WERI-Rb-1 (cell line): ENCODE results near the gene CCDC57.

ENCODE experiments used
- DNase-seq: peaks from one replicate; pipeline ENCODE4 v3.0.0-alpha.2; 2020
- H3K27ac ChIP-seq: fragments of 250-450 bp; sonication (Bioruptor Pico); 2 replicates; pipeline ENCODE4 v1.5.1; 2020; ENCODE audit warnings: mild to moderate bottlenecking, moderate library complexity
- H3K27me3 ChIP-seq: fragments of 250-450 bp; sonication (Bioruptor Pico); 2 replicates; pipeline ENCODE4 v1.5.1; 2021; ENCODE audit warnings: mild to moderate bottlenecking, low read depth, moderate library complexity; ENCODE audit not compliant: insufficient read depth, severe bottlenecking
- H3K36me3 ChIP-seq: fragments of 250-450 bp; sonication (Bioruptor Pico); 2 replicates; pipeline ENCODE4 v1.5.1; 2020; ENCODE audit warnings: mild to moderate bottlenecking, moderate library complexity
- H3K4me3 ChIP-seq: 2 replicates; pipeline ENCODE4 v1.5.1; 2011; ENCODE audit warnings: low read depth, mild to moderate bottlenecking, control low read depth, low read length
- H3K9me3 ChIP-seq: fragments of 250-450 bp; sonication (Bioruptor Pico); 2 replicates; pipeline ENCODE4 v1.5.1; 2021; ENCODE audit warnings: mild to moderate bottlenecking, moderate library complexity; ENCODE audit not compliant: severe bottlenecking
- TF ChIP-seq, protein P1 (sequence below): IDR thresholded peaks from 2 replicates; pipeline ENCODE4 v1.5.1; 2011; ENCODE audit warnings: low read depth, mild to moderate bottlenecking, control low read depth, inconsistent platforms, low read length

The CCDC57 gene

DNA sequence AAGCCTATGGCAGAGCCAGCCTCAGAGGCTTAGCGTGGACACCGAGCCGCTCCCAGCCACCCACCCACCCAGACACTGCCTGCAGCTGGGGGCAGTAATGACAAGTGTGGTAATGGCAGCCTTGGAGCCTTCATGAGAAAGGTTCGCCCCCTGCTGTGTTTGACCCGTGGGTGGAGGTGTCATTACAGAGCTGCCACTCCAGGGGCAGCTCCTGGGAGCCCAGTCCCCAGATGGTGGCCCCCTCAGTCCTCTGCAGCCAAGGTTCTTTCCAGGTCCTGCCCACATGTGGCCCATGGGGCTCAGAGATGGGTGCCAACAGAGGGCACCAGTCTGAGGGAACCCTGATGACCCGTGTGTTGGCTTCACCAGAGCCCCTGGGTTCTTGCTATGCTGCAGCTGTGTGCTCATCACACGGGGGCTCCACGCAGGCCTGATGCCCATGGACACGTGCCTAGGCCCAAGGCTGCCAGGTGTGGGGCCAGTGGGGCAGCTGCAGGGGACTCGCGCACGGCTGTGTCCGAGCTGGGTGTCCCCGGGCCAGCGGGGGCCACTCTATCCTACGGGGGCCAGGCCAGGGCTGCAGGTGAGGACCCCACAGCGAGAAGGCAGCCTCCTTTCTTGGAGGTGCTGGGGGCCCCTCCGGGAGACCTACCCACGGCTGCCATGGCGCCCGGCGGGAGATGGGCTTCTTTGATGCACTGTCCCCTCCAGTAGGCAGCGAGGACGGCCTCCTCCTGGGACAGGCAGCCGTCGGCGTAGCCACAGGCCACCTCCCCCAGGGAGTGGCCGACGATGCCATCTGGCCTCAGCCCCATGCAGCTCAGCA lies 122.7 kb downstream of the CCDC57 start:
- no peak overlapping the region for H3K4me3 ChIP-seq
- peaks cover 2% of the 10 kb centered on the region for H3K9me3 ChIP-seq
- DNase-seq = peak; percentile 23
- TF ChIP-seq, protein P1, sequence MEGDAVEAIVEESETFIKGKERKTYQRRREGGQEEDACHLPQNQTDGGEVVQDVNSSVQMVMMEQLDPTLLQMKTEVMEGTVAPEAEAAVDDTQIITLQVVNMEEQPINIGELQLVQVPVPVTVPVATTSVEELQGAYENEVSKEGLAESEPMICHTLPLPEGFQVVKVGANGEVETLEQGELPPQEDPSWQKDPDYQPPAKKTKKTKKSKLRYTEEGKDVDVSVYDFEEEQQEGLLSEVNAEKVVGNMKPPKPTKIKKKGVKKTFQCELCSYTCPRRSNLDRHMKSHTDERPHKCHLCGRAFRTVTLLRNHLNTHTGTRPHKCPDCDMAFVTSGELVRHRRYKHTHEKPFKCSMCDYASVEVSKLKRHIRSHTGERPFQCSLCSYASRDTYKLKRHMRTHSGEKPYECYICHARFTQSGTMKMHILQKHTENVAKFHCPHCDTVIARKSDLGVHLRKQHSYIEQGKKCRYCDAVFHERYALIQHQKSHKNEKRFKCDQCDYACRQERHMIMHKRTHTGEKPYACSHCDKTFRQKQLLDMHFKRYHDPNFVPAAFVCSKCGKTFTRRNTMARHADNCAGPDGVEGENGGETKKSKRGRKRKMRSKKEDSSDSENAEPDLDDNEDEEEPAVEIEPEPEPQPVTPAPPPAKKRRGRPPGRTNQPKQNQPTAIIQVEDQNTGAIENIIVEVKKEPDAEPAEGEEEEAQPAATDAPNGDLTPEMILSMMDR = no peak
- peaks cover 97% of the 10 kb centered on the region for H3K36me3 ChIP-seq
- peak overlapping the region; percentile 18; the same call in 1 of the 2 replicates for H3K27ac ChIP-seq
- no peaks in the 10 kb centered on the region for H3K27me3 ChIP-seq

DNA sequence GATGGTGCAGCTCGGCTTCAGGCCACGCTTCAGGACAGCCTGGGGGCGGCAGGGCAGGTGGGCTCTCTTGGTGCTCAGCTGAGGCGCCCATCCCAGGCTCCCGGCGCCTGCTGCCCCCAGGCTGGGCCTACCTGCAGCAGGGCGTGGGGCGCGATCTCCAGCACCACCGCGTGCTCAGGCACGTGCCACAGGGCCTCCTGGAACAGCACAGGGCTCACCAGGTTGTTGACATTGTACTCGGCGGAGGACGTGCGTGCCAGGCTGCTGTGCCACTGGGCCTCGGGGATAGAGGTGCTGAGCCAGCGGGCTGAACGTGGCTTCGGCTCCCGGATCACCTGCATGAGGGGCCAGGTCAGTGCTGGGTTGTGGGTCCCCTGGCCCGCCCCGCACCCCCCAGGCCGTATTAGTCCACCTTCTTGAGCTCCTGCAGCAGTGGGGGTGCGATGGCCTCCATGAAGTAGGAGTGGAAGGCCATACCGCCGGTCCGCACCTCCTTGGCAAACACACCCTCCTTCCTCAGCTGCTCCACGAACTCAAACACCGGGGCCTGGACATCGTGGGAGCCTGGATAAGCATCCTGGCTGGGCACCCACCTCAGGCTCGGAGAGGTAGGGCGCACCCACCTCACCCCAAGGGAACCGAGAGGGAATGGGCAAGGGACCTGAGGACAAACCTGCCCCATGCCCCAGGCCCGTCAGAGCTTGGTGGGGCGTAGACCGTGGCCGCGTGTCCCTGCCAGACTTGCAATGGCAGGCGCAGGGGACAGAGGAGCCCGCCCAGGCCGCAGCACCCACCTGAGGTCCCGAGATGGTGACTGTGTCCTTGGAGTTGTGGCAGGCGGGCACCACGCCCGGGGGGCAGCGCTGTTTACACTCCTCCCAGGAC lies 123.6 kb downstream of the CCDC57 start:
- Histone ChIP-seq H3K4me3 (no peak overlapping the region), H3K36me3 (peaks cover 99% of the 10 kb centered on the region), H3K27ac (no peak overlapping the region), H3K27me3 (no peaks in the 10 kb centered on the region), H3K9me3 (peaks cover 2% of the 10 kb centered on the region)
- TF ChIP-seq, protein P1 = no peak
- no peak for DNase-seq

DNA sequence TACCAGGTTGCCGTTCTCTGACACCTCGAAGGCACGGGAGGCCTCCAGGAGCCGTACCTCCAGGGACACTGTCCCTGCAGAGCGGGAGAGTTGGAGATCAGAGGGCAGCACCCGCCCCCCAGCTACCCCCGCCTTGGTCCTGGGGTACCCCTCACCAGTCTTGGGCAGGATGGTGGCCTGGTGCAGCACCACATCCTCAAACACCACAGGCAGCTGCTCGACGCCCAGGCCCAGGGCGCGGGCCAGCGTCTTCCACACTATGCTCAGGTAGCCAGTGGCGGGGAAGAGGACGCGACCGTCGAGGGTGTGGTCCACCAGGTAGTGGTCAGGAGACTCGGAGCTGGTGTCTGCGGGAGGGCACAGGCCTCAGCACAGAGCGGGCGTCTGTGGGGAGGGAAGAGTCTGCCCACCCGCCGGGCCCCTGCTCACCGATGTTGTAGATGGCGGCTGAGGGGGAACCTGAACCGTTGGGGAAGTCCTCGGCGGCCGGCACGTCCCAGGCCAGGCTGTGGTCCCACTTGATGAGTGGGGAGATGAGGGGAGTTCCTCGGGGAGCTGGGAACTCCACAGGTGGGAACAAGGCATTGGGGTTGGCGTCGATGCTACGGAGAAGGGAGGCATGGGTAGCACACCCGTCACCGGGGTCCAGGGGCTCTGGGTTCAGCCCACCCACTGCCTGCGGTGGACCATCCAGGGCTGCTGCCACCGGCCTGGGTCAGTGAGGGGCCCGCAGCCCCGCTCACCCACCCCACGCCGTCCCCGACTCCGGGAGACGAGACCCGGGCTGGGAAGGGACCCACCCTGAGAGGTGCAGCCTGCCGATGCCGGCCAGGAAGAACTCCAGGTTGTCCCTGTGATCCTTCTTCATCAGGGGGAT lies 124.4 kb downstream of the CCDC57 start:
- DNase-seq = no peak
- peaks cover 2% of the 10 kb centered on the region for H3K9me3 ChIP-seq
- no peak overlapping the region for H3K4me3 ChIP-seq
- H3K36me3 ChIP-seq = peaks cover 99% of the 10 kb centered on the region
- H3K27me3 ChIP-seq = no peaks in the 10 kb centered on the region
- TF ChIP-seq, protein P1 = no peak
- no peak overlapping the region for H3K27ac ChIP-seq

DNA sequence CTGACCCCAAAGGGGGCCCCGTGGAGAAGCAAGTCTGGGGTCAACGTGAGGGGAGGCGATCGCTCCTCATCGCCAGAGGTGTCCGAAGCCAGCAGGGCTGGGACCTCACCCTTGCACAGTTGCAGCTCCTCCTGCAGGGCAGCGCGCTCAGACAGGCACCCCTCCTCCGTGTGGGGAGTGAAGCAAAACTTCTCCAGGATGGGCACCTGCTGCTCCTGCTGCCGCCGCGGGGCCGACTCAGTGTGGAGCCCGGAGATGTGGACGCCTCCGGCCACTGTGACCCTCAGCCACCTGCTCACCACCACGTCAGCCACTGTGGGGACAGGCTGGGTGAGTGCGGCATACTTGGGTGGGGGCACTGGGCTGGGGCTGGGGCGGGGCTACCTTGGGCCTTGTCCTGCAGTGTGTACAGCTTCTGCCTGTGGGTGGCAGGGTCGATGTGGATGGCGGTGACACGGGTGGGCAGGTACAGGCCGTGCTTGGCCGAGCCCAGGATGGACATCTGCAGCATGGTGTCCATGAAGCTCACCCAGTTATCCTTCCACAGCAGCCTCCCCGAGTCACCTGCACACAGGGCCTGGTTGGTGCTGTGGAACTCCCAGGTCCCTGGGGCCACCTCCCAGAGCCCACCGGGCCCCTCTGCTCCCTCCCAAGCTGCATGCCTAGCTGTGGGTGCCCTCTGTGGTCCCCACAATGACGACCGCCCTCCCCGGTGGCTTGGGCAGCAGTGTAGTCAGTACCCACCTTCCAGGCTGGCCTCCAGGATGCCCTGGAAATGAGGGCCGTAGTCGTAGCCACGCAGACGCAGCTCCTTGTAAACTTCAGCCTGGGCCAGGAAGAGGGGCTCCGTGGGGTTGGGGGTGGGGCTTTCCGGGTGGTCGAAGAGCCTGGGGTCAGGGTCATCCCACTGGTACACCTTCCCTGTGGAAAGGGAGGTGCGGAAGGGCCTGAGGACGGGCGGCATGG lies 125.4 kb downstream of the CCDC57 start:
- TF ChIP-seq, protein P1 = no peak
- peaks cover 99% of the 10 kb centered on the region for H3K36me3 ChIP-seq
- H3K9me3 ChIP-seq = peaks cover 2% of the 10 kb centered on the region
- H3K27ac ChIP-seq = no peak overlapping the region
- H3K4me3 ChIP-seq = no peak overlapping the region
- no peaks in the 10 kb centered on the region for H3K27me3 ChIP-seq
- DNase-seq = no peak
